ENCODE data around the gene DLST.

Gene DLST

DNA sequence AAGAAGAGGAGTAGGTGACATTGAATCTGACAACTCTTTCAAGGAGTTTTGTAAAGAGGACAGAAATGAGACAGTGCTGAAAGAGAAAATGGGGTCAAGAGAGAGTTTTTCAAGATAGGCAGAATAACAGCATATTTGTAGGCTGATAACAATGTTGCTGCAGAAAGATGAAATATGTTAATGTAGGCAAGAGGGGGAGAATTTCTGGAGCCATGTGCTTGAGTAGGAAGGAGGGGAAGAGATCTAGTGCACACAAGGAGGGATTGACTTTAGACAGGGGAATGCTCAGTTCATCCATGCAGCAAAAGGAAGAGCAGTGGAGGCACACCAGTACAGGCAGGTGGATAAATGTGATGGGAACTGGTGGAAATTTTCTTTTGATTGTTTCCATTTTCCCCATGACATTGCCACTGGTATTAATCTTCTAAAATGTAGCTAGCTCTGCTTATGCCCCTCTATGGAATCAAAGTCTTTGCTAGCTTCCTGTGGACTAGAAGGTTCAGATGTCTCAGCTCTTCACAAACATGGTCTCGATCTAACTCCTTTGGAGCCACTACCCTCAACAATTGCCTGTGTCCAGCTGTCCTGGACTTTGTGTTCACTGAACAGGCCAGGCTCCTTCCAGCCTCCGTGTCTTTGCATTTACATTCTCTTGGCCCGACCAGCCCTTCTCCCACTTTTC lies 14.9 kb upstream of the DLST start:
- Histone ChIP-seq H3K27me3 (ENCODE audit: insufficient read depth, low read length) (no peaks in the 10 kb centered on the region; the same call in 1 of the 2 replicates), H3K9me2 (ENCODE audit: low read depth, low read length) (no peaks in the 10 kb centered on the region), H3K4me3 (ENCODE audit: low read depth, low read length, poor library complexity, severe bottlenecking) (no peak overlapping the region), H3K36me3 (ENCODE audit: insufficient read depth, low read length) (no peaks in the 10 kb centered on the region), H3K4me1 (ENCODE audit: insufficient read depth, low read length, severe bottlenecking) (no peaks in the 10 kb centered on the region), H3K9me3 (ENCODE audit: low read length) (no peaks in the 10 kb centered on the region), H3K79me2 (ENCODE audit: insufficient read depth, low read length) (no peaks in the 10 kb centered on the region), H3K4me2 (ENCODE audit: low read length) (no peak overlapping the region), H3K9ac (ENCODE audit: low read length) (no peak overlapping the region), H3F3A (ENCODE audit: insufficient read depth, low read length) (no peaks in the 10 kb centered on the region), H2AFZ (ENCODE audit: low read length) (no peak overlapping the region), H3K27ac (ENCODE audit: low read depth, low read length, poor library complexity, severe bottlenecking) (no peak overlapping the region), H4K20me1 (ENCODE audit: insufficient read depth, low read length) (no peaks in the 10 kb centered on the region)
- no peak for TF ChIP-seq EZH2 (IDR thresholded peaks at IDR 0.05; ENCODE audit: borderline replicate concordance, low read length)
- TF ChIP-seq, protein P1, sequence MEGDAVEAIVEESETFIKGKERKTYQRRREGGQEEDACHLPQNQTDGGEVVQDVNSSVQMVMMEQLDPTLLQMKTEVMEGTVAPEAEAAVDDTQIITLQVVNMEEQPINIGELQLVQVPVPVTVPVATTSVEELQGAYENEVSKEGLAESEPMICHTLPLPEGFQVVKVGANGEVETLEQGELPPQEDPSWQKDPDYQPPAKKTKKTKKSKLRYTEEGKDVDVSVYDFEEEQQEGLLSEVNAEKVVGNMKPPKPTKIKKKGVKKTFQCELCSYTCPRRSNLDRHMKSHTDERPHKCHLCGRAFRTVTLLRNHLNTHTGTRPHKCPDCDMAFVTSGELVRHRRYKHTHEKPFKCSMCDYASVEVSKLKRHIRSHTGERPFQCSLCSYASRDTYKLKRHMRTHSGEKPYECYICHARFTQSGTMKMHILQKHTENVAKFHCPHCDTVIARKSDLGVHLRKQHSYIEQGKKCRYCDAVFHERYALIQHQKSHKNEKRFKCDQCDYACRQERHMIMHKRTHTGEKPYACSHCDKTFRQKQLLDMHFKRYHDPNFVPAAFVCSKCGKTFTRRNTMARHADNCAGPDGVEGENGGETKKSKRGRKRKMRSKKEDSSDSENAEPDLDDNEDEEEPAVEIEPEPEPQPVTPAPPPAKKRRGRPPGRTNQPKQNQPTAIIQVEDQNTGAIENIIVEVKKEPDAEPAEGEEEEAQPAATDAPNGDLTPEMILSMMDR (IDR thresholded peaks at IDR 0.05; ENCODE audit: low read length): no peak

DNA sequence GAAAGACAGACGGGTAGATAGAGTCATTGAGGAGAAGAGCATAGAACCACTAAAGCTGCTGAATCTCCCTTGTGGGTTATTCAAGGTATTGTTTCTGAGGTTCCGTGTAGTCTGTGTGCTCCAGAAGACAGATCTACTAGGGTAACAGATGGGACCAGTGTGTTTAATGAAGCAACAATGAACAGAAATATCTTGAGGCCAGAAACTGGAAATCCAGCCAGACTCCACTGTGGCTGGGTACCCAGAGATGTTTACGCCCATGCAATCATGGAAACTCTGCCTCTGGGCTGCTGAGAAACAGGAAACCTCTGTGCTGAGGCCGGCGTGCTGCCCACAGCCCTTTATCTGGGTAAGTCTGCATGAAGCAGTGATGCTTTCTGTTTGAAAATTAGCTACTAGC lies 14.0 kb upstream of the DLST start:
- Histone ChIP-seq H3K9me2 (ENCODE audit: low read depth, low read length) (no peaks in the 10 kb centered on the region), H3K9ac (ENCODE audit: low read length) (no peak overlapping the region), H3K4me3 (ENCODE audit: low read depth, low read length, poor library complexity, severe bottlenecking) (no peak overlapping the region), H3K27ac (ENCODE audit: low read depth, low read length, poor library complexity, severe bottlenecking) (no peak overlapping the region), H3F3A (ENCODE audit: insufficient read depth, low read length) (no peaks in the 10 kb centered on the region), H4K20me1 (ENCODE audit: insufficient read depth, low read length) (no peaks in the 10 kb centered on the region), H3K9me3 (ENCODE audit: low read length) (no peaks in the 10 kb centered on the region), H3K4me1 (ENCODE audit: insufficient read depth, low read length, severe bottlenecking) (no peaks in the 10 kb centered on the region), H3K79me2 (ENCODE audit: insufficient read depth, low read length) (no peaks in the 10 kb centered on the region), H2AFZ (ENCODE audit: low read length) (no peak overlapping the region), H3K4me2 (ENCODE audit: low read length) (no peak overlapping the region; the same call in 1 of the 2 replicates), H3K36me3 (ENCODE audit: insufficient read depth, low read length) (no peaks in the 10 kb centered on the region), H3K27me3 (ENCODE audit: insufficient read depth, low read length) (no peaks in the 10 kb centered on the region; the same call in 1 of the 2 replicates)
- TF ChIP-seq, protein P1 (IDR thresholded peaks at IDR 0.05; ENCODE audit: low read length): no peak
- no peak for TF ChIP-seq EZH2 (IDR thresholded peaks at IDR 0.05; ENCODE audit: borderline replicate concordance, low read length)

DNA sequence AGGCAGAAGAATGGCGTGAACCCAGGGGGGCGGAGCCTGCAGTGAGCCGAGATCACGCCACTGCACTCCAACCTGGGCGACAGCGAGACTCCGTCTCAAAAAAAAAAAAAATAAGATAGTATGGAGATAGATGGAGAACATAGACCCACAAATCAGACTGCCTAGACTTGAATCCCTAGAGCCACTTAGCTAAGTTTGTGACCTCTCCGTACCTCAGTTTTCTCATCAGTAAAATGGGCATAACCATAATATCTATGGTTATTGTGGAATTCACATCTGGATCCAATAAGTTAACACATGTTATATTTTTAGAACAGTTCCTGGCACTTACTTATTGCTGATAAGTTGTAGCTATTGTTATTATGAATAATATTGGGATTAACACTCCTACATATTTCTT lies 13.0 kb upstream of the DLST start:
- Histone ChIP-seq H3F3A (ENCODE audit: insufficient read depth, low read length) (no peaks in the 10 kb centered on the region), H3K9ac (ENCODE audit: low read length) (no peak overlapping the region), H3K4me2 (ENCODE audit: low read length) (no peak overlapping the region), H4K20me1 (ENCODE audit: insufficient read depth, low read length) (no peaks in the 10 kb centered on the region), H3K4me3 (ENCODE audit: low read depth, low read length, poor library complexity, severe bottlenecking) (no peak overlapping the region), H3K9me3 (ENCODE audit: low read length) (no peaks in the 10 kb centered on the region), H3K36me3 (ENCODE audit: insufficient read depth, low read length) (no peaks in the 10 kb centered on the region), H3K27ac (ENCODE audit: low read depth, low read length, poor library complexity, severe bottlenecking) (no peak overlapping the region), H2AFZ (ENCODE audit: low read length) (no peak overlapping the region), H3K27me3 (ENCODE audit: insufficient read depth, low read length) (no peaks in the 10 kb centered on the region; the same call in 1 of the 2 replicates), H3K79me2 (ENCODE audit: insufficient read depth, low read length) (no peaks in the 10 kb centered on the region), H3K4me1 (ENCODE audit: insufficient read depth, low read length, severe bottlenecking) (no peaks in the 10 kb centered on the region), H3K9me2 (ENCODE audit: low read depth, low read length) (no peaks in the 10 kb centered on the region)
- TF ChIP-seq, protein P1 (IDR thresholded peaks at IDR 0.05; ENCODE audit: low read length): no peak
- TF ChIP-seq EZH2 (IDR thresholded peaks at IDR 0.05; ENCODE audit: borderline replicate concordance, low read length): no peak

Data from OCI-LY1 (cell line).